Esophagus (tissue), 2 donors: ENCODE data around the gene SLC24A1. TPM values are rescaled to one million over a fixed set of nuclear protein-coding genes. Genes with fewer than 3 reads are reported as not detected.
A peak's percentile ranks its signal among the peaks of the same experiment; 100 is the strongest.

Source experiments
- H3K27ac ChIP-seq, 2 donors: one replicate each; pipeline ENCODE4 v1.5.1; 2013; ENCODE audit warnings: low read depth in 2 of 2, mild to moderate bottlenecking in 2 of 2, inconsistent platforms in 1 of 2, low read length in 1 of 2, moderate library complexity in 1 of 2
- H3K27me3 ChIP-seq, 2 donors: one replicate each; pipeline ENCODE4 v1.6.1; 2013; ENCODE audit warnings: low read length in 2 of 2, control low read depth in 1 of 2, mild to moderate bottlenecking in 1 of 2; ENCODE audit not compliant: insufficient read depth in 2 of 2, control insufficient read depth in 1 of 2
- H3K36me3 ChIP-seq, 2 donors: one replicate each; pipeline ENCODE4 v1.6.1; 2013; ENCODE audit warnings: low read length in 1 of 2; ENCODE audit not compliant: control insufficient read depth in 2 of 2, insufficient read depth in 2 of 2
- H3K4me1 ChIP-seq, 2 donors: one replicate each; pipeline ENCODE4 v1.6.1; 2013; ENCODE audit warnings: low read length in 1 of 2; ENCODE audit not compliant: control insufficient read depth in 2 of 2, insufficient read depth in 2 of 2
- H3K4me3 ChIP-seq, 2 donors: one replicate each; pipeline ENCODE4 v1.5.1; 2013; ENCODE audit warnings: low read length in 2 of 2, mild to moderate bottlenecking in 2 of 2, low read depth in 1 of 2, moderate library complexity in 1 of 2
- H3K9me3 ChIP-seq, 2 donors: one replicate each; pipeline ENCODE4 v1.6.1; 2013; ENCODE audit warnings: mild to moderate bottlenecking in 2 of 2, low read depth in 1 of 2, low read length in 1 of 2, moderate library complexity in 1 of 2; ENCODE audit not compliant: control insufficient read depth in 2 of 2, insufficient read depth in 1 of 2
- WGBS, 2 donors: extraction: QIAGEN DNeasy Blood & Tissue Kit; methylation state at CpG; one replicate each; pipeline ENCODE4 v1.1.7; 2013; 5-methylcytosine and 5-hydroxymethylcytosine counted together
- polyA plus RNA-seq, 2 donors: library from polyadenylated mRNA; stranded (reverse); fragments of 200-250 nt; gene quantifications; one replicate each; pipeline ENCODE4 v1.2.3, GENCODE V29; 2013
- donor health status: healthy with polysubstance abuse.
- donor health status: Bipolar disorder and iron deficiency.

The SLC24A1 gene
- polyA plus RNA-seq, 2 donors, result 2.0 to 2.9 TPM

DNA sequence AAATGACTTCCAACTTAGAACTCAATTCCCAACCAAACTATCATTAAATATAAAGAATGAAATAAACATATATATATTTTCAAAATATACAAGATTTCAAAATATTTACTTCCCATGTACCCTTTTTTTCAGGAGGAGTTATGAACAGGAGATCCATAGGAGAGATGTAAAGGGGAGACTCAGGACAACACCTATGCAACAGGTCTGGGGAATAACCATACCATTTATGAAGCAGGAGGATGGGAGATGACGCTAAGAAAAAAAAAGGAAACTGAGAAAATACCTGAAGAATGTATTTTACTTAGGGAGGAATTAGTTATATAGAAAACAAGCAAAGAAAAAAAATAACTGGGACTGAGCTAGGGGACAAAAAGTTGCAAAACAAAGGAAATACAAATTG is 34.6 kb upstream of the SLC24A1 start:
- Histone ChIP-seq H3K27ac (no peak overlapping the region), H3K4me3 (no peak overlapping the region), H3K4me1 (no peaks in the 10 kb centered on the region), H3K36me3 (peaks cover 4 to 13% of the 10 kb centered on the region in 2 donors), H3K27me3 (no peaks in the 10 kb centered on the region), H3K9me3 (no peaks in the 10 kb centered on the region)
- 100% methylated on average over 1 of the region's 1 CpG for WGBS, 2 donors

DNA sequence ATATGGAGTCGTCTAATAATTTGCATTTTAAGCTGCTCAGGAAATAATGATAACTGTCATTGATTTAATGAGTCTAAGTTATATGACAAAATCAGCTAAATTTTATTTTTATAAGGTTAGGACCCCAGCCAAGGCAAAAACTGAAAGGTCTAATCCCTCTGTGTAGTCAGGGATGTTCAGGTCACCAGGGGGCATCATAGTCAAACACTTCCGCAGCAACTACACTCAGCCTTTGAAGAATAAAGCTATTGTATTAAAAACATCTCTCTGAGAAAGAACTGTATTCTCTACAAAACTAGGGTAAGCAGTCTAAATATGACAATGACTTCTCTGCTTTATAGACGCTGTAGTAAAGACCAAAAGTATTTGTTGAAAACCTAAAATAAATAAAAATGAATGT is 25.8 kb upstream of the SLC24A1 start:
- Histone ChIP-seq H3K4me3 (no peak overlapping the region), H3K27ac (no peak overlapping the region), H3K9me3 (no peaks in the 10 kb centered on the region), H3K36me3 (peaks cover 3% of the 10 kb centered on the region in 2 donors), H3K27me3 (no peaks in the 10 kb centered on the region), H3K4me1 (no peaks in the 10 kb centered on the region)
- 78 to 79% methylated on average over 3 of the region's 3 CpGs for WGBS, 2 donors

DNA sequence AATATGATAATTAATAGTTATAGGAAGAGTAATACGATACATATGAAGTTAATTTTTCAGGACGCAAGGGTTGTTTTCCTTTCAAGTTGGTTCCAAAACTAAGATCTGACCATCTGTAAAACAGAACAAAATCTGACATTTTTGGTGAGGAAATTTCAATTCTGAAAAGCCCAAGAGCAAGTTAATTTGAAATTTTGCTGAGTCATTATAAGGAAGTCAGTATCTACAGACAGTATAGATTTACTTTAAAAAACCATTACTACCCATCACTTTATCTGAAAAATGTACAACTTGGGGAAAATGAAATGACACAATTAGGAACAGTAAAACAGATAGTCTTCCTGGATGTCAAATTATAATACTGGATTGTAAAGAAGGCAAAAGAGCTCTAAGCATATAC is 23.3 kb upstream of the SLC24A1 start:
- no peaks in the 10 kb centered on the region for H3K27me3 ChIP-seq
- H3K36me3 ChIP-seq, result peaks cover 0 to 3% of the 10 kb centered on the region in 2 donors
- no peaks in the 10 kb centered on the region for H3K9me3 ChIP-seq
- no peak overlapping the region for H3K27ac ChIP-seq
- 94 to 98% methylated on average over 2 of the region's 2 CpGs for WGBS, 2 donors
- no peaks in the 10 kb centered on the region for H3K4me1 ChIP-seq
- H3K4me3 ChIP-seq, result no peak overlapping the region

DNA sequence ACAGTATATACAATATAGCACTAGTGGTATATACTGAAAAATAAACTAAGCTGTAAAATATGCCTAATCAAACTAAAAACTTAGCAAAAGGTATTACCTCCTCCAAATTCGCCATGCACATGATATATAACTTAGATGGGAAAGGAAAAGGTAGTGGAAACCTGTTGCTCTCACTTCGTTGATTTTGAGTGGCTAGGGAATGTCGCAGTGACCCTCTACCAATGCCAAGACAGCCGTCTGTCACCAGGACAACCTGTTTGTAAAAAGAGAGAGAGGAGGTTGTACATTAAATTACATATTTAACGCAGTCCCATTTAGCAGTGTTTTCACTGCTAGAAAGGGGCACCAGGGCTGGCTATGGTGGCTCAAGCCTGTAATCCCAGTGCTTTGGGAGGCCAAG is 22.1 kb upstream of the SLC24A1 start:
- no peaks in the 10 kb centered on the region for H3K4me1 ChIP-seq
- H3K27ac ChIP-seq, result no peak overlapping the region
- no peaks in the 10 kb centered on the region for H3K27me3 ChIP-seq
- peaks cover 0 to 3% of the 10 kb centered on the region in 2 donors for H3K36me3 ChIP-seq
- H3K4me3 ChIP-seq, result no peak overlapping the region
- WGBS, 2 donors, result 94 to 97% methylated on average over 5 of the region's 5 CpGs
- H3K9me3 ChIP-seq, result no peaks in the 10 kb centered on the region

DNA sequence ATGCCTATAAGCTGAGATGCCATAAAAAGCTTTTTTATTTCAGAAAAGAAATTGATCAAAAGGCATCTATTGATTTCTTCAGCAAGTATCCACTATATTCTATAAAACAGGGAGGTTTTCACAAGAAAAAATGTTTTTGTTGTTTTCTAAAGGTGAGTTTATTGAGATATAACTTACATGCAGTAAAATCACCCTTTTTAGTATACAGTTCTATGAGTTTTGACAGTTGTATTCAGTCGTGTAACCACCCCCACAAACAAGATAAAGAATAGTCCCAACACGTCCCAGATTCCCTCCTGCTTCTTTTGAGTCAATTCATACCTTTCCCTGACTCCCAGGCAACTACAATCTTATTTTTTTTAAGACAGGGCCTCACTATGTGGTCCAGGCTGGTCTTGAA is 18.6 kb upstream of the SLC24A1 start:
- Histone ChIP-seq H3K9me3 (no peaks in the 10 kb centered on the region), H3K27ac (no peak overlapping the region), H3K4me1 (no peaks in the 10 kb centered on the region), H3K36me3 (peaks cover 0 to 3% of the 10 kb centered on the region in 2 donors), H3K4me3 (no peak overlapping the region), H3K27me3 (no peaks in the 10 kb centered on the region)
- WGBS, 2 donors, result 55 to 60% methylated on average over 2 of the region's 2 CpGs

DNA sequence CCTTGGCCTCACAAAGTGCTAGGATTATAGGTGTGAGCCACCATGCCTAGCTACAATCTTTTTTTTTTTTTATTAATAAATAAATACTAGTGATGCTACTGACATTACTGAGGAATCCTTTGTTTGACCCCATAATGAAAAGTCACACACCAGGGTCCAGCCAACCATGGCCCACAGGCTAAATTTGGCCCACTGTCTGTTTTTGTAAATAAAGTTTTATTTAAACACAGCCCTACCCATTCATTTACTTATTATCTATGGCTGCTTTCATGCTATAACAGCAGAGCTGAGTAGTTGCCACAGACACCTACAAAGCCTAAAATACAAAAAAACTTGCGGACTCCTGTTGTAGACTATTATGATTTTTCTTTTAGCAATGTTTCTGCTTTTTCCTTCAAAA is 18.2 kb upstream of the SLC24A1 start:
- no peaks in the 10 kb centered on the region for H3K4me1 ChIP-seq
- WGBS, 2 donors, result 99 to 100% methylated on average over 1 of the region's 1 CpG

DNA sequence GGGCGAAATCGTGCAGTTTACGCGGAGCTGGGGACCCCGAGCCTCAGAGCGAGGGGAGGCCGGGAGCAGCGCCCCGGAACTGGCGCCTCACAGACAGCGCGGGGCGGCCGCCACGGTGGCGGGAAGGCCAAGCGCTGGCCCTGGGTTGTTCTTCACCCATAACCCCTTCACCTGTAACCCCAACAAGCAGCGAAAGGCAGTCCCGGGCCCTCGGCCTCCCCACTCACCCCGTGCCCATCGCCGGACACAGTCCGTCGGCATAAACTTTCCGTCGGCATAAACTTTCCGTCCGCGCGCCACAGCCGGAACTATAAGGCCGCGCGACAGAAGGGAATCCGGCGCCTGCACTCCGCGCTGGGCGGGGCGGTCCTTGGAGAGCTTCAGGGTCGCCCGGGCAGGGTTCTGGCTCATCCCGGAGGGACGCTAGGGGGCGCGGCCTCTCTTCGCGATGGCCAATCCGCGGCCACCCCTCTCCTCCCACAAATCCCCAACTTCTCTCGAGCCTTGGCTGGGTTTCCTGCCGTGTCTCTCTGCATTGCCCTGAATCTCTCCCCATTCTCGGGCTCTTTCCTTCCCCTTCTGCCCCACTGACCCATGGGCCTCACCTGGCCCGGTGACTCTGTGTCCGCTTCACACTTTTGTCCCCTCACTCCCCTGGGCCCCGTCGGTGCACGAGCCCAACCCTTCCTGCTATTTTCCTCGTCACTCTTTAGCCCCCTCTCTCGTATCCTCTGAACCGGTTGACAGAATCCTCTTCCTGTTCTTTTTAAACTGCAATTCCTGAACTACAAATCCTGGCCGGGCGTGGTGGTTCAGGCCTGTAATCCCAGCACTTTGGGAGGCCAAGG is 10.6 kb upstream of the SLC24A1 start, which contains the start of gene INTS14:
Gene INTS14, minus strand, starts transcription at position 261 of the 848 bp plus-strand sequence. CDS start 3,751 bp downstream, outside the sequence.
- H3K4me1 ChIP-seq, result peaks cover 0 to 3% of the 10 kb centered on the region in 2 donors
- WGBS, 2 donors, result 0 to 1% methylated on average over 58 to 64 of the region's 64 CpGs

More for the DNA sequence above, 18.2 kb upstream of the SLC24A1 start:
- H3K27me3 ChIP-seq, result no peaks in the 10 kb centered on the region
- H3K4me3 ChIP-seq, result no peak overlapping the region
- peaks cover 0 to 3% of the 10 kb centered on the region in 2 donors for H3K36me3 ChIP-seq
- no peaks in the 10 kb centered on the region for H3K9me3 ChIP-seq
- H3K27ac ChIP-seq, result no peak overlapping the region

DNA sequence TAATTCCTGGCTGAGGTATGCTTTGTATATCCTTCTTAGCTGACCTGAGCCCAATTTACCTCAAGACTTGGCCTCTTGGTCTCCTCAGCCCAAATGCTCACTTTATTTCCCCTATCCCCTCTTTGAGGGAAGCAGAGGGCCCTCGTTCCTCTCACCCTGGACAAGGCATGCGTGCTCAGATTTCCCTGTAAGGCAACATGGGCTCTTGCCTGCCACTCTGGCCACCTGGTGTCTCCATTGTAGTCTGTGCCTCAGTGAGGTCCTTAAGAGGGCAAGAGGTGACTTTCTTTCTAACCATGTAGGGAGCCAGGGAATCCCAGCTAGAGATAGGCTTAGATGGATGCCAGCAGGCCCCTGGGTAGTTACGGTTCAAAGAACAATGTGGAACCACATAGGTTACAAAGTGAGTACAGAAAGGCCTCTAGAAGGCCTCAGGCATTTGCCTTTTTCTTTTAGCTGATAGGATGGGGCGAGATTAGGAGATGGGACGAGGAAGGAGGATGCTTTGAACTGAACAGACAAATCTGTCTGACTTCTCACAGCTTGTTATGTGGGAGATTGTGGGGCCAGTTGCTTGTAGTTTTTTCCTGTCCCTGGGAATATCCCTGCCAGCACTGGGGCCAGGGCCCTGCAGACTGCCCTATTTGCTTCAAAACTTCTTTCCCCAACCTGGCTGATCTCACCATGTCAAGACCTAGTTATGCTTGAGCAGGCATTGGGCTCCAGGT is 9.7 kb upstream of the SLC24A1 start:
- H3K4me3 ChIP-seq, result peak overlapping the region; percentile 74 to 81
- H3K27ac ChIP-seq, result peak overlapping the region; percentile 97 to 99
- no peaks in the 10 kb centered on the region for H3K27me3 ChIP-seq
- no peaks in the 10 kb centered on the region for H3K9me3 ChIP-seq
- H3K4me1 ChIP-seq, result peaks cover 0 to 3% of the 10 kb centered on the region in 2 donors
- 72 to 75% methylated on average over 5 of the region's 5 CpGs for WGBS, 2 donors
- no peaks in the 10 kb centered on the region for H3K36me3 ChIP-seq

More for the DNA sequence above, 10.6 kb upstream of the SLC24A1 start, which contains the start of gene INTS14:
- H3K27ac ChIP-seq, result peak within 1 kb of the TSS; percentile 97 to 99
- H3K4me3 ChIP-seq, result peak within 1 kb of the TSS; percentile 74 to 81
- H3K27me3 ChIP-seq, result no peaks in the 10 kb centered on the region
- no peaks in the 10 kb centered on the region for H3K36me3 ChIP-seq
- H3K9me3 ChIP-seq, result no peaks in the 10 kb centered on the region

DNA sequence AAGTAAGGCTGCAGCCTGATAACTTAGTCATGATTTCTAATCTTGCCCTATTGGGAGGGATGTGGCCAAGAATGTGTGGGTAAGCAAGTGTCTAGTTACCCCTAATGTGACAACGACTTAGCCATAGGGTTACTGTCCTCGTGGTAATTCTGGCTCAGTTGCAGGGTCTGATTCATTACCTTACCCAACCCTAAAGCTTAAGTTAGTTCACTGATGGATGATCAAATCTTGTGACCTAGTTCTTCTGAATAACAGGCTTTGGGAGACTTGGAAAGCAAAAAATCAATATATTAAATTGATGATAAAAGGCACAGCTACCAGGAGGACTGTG is 9.2 kb upstream of the SLC24A1 start:
- Histone ChIP-seq H3K4me1 (peaks cover 0 to 3% of the 10 kb centered on the region in 2 donors), H3K27ac (peak overlapping the region; percentile 12 to 99), H3K4me3 (no peak overlapping the region), H3K36me3 (no peaks in the 10 kb centered on the region), H3K9me3 (no peaks in the 10 kb centered on the region), H3K27me3 (no peaks in the 10 kb centered on the region)
- 37 to 47% methylated on average over 2 of the region's 2 CpGs for WGBS, 2 donors
